ENCODE data around the gene NXNL1.

Gene NXNL1

DNA sequence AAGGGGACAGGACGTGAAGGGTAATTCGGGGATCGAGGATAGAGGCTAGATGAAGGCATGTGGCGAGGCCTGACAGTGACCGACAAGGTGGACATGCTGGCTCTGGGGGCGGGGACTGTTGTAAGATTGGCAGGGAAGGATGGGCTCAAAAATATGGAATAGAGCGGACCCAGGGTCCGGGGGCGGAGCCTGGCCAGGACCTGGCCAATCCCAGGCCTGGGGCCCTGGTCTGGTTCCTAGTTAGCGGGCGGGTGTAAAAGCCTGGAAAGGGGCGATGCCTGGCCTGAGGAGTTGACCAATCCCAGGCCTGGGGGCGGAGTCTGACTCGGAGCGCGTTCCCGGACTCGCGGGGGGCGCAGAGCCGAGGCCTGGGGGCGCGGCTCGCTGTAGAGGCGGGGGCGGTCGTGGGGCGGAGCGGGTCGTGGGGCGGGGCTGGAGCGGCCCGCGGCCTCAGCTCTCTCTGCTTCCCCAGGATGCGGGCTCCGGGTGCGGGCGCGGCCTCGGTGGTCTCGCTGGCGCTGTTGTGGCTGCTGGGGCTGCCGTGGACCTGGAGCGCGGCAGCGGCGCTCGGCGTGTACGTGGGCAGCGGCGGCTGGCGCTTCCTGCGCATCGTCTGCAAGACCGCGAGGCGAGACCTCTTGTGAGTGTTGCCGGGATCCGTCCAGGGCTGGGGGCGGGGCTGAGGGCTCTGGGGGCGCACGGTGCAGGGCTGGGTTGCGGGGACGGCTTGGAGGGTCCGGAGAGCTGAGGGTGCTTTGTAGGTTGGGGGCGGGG lies 9.5 kb upstream of the NXNL1 start, which contains the start of gene SLC27A1:
Gene SLC27A1 (plus strand): TSS at position 457 of the 774 bp plus-strand sequence. CDS start 17 bp downstream, at position 474.
- DNase-seq (ENCODE audit: extremely low spot score) = peak; percentile 93
- ChIA-PET CTCF (interaction anchor here (0.9 to 2.6 kb wide), 3 partner anchors 13 to 26 kb away, joined by 3 to 18 read pairs (median 3); partner anchors contain the start of gene TMEM221), POLR2A (no interaction called here)
- TF ChIP-seq CTCF (IDR thresholded peaks at IDR 0.05; ENCODE audit: control extremely low read depth, extremely low read depth, low read depth, missing control alignments) = no peak

- ChIA-PET POLR2A (no interaction called here), CTCF (interaction anchor here (1.1 to 5.4 kb wide), 3 partner anchors 14 to 27 kb away, joined by 3 to 31 read pairs (median 18); no protein-coding TSS in a partner anchor)
- TF ChIP-seq CTCF (IDR thresholded peaks at IDR 0.05; ENCODE audit: control extremely low read depth, extremely low read depth, low read depth, missing control alignments) = no peak
- peak; percentile 89 for DNase-seq (ENCODE audit: extremely low spot score)
These were observed 8.8 kb upstream of the NXNL1 start for GRCh38 chr19:17469481-17470067.

DNA sequence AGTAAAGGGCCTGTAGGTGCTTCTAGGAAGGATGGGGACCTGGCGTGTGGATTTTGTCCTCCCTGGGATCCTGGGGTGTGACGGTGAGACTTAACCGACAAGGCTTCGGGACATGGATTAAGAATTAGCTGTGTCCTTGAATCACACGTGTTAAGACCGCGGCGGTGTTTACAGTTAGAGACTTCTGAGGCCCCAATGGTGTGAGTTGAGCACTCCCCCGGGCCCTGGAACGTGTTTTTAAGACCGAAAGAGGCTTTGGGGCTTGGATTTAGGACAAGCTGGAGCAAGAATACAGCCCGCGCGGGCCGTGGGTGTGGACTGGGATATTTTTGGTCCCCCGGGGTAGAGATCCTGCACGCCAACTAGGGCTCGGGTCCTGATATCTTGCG lies 8.4 kb upstream of the NXNL1 start:
- DNase-seq (ENCODE audit: extremely low spot score) = no peak
- no peak for TF ChIP-seq CTCF (IDR thresholded peaks at IDR 0.05; ENCODE audit: control extremely low read depth, extremely low read depth, low read depth, missing control alignments)
- ChIA-PET POLR2A (no interaction called here), CTCF (interaction anchor here (0.7 to 5.4 kb wide), 4 partner anchors 18 to 130 kb away, joined by 3 to 31 read pairs (median 6); partner anchors contain the start of gene CCDC194)

DNA sequence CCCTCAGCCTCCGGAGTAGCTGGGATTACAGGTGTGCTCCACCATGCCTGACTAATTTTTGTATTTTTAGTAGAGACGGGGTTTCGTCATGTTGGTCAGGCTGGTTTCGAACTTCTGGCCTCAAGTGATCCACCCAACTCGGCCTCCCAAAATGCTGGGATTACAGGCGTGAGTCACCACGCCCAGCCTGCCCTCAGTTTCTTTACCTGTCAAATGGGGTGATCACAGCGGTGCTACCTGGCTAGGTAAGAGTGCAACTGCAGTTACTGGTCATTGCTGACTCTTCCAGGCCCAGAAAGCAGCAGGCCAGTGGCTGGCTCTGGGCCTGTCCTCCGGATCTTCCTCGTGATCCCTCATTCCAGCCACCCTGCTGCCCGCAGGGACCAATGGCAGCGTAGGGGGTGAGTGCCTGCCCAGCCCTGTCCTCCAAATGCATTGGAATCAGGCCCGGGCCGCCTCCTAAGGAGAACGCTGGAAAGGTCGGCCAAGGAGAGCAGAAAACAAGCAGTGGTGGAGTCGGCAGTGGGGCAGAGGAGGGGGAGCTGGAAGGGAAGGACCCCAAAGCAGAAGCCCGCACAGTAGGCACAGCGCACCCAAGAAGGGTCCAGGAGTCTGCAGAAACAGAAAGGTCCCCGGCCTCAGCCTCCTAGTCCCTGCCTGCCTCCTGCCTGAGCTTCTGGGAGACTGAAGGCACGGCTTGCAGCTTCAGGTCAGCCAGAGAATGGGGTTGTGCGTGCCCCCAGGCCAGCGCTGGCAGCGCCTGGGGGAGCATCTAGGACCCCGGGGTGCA lies 7.8 kb upstream of the NXNL1 start:
- POLR2A ChIA-PET = no interaction called here
- CTCF ChIA-PET = interaction anchor here (0.7 to 5.4 kb wide), 6 partner anchors 14 to 129 kb away, joined by 3 to 31 read pairs (median 6); partner anchors contain the start of gene CCDC194
- TF ChIP-seq CTCF (IDR thresholded peaks at IDR 0.05; ENCODE audit: control extremely low read depth, extremely low read depth, low read depth, missing control alignments) = no peak
- no peak for DNase-seq (ENCODE audit: extremely low spot score)

GRCh38 chr19:17467471-17468301 lies 7.0 kb upstream of the NXNL1 start:
- CTCF ChIA-PET = interaction anchor here (1.5 to 5.4 kb wide), 9 partner anchors 11 to 288 kb away, joined by 4 to 31 read pairs (median 7); partner anchors contain the start of gene CCDC194
- POLR2A ChIA-PET = no interaction called here
- no peak for TF ChIP-seq CTCF (IDR thresholded peaks at IDR 0.05; ENCODE audit: control extremely low read depth, extremely low read depth, low read depth, missing control alignments)
- no peak for DNase-seq (ENCODE audit: extremely low spot score)

Measured in GM10248 (cell line).